ENCODE measurements around the gene SAMD15. TPM values are rescaled to one million over a fixed set of nuclear protein-coding genes. Genes with fewer than 3 reads are reported as not detected.
"Not testable (repeated sequence)": the region's sequence is repeated elsewhere in the genome, so short reads cannot be mapped to it uniquely, and the experiment has no call there.

The SAMD15 gene
- total RNA-seq, 1 donor = 0.21 TPM

DNA sequence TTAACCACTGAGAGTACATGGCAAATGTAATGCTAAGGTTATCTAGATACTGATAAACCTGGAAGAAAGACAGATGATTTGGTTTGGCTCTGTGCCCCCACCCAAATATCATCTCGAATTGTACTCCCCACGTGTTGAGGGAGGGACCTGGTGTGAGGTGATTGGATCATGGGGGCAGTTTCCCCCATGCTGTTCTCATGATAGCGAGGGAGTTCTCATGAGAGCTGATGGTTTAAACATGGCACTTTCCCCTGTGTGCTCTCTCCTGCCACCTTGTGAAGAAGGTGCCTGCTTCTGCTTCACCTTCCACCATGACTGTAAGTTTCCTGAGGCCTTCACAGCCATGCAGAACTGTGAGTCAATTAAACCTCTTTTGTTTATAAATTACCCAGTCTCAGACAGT is 32.0 kb downstream of the SAMD15 start:
- H3K9me3 ChIP-seq (ENCODE audit: low read depth, low read length) = no peaks in the 10 kb centered on the region
- no peaks in the 10 kb centered on the region for H3K27me3 ChIP-seq (ENCODE audit: insufficient read depth, low read length)
- H3K4me1 ChIP-seq (ENCODE audit: insufficient read depth, low read length) = peaks cover 29% of the 10 kb centered on the region

DNA sequence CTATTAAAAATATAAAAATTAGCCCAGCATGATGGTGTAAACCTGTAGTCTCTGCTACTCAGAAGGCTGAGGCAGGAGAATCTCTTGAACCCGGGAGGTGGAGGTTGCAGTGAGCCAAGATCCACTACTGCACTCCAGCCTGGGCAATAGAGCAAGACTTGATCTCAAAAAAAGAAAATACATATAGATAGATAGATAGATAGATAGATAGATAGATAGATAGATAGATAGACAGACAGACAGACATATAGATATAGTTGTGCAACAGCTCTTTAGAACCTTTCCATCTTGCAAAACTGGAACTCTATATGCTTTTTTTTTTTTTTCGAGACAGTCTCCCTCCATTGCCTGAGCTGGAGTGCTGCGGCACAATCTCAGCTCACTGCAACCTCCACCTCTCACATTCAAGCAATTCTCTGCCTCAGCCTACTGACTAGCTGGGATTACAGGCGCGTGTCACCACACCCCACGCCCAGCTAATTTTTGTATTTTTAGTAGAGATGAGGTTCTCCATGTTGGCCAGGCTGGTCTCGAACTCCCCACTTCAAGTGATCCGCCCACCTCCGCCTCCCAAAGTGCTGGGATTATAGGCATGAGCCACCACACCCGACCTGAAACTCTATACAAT is 38.3 kb downstream of the SAMD15 start:
- H3K27me3 ChIP-seq (ENCODE audit: insufficient read depth, low read length); H3K4me1 ChIP-seq (ENCODE audit: insufficient read depth, low read length); H3K9me3 ChIP-seq (ENCODE audit: low read depth, low read length); H3K4me3 ChIP-seq (ENCODE audit: low read length): not testable (repeated sequence)

More for the DNA sequence above, 32.0 kb downstream of the SAMD15 start:
- H3K4me3 ChIP-seq (ENCODE audit: low read length) = no peak overlapping the region

DNA sequence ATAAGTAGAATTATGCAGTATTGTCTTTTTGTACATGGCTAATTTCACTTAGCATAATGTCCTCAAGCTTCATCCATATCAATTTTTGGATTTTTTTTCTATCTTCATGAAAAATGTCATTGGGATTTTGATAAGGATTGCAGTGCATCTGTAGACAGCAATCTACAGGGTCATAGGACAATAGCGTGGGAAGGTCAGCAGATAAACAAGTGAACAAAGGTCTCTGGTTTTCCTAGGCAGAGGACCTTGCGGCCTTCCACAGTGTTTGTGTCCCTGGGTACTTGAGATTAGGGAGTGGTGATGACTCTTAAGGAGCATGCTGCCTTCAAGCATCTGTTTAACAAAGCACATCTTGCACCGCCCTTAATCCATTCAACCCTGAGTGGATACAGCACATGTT is 38.9 kb downstream of the SAMD15 start:
- not testable (repeated sequence) for H3K27me3 ChIP-seq (ENCODE audit: insufficient read depth, low read length); H3K4me1 ChIP-seq (ENCODE audit: insufficient read depth, low read length); H3K9me3 ChIP-seq (ENCODE audit: low read depth, low read length); H3K4me3 ChIP-seq (ENCODE audit: low read length)

- Histone ChIP-seq H3K4me3 (ENCODE audit: low read length) (no peak overlapping the region), H3K4me1 (ENCODE audit: insufficient read depth, low read length) (no peaks in the 10 kb centered on the region), H3K27me3 (ENCODE audit: insufficient read depth, low read length) (no peaks in the 10 kb centered on the region), H3K9me3 (ENCODE audit: low read depth, low read length) (peaks cover 5% of the 10 kb centered on the region)
Observed at GRCh38 chr14:77416836-77417235, 39.7 kb downstream of the SAMD15 start.

DNA sequence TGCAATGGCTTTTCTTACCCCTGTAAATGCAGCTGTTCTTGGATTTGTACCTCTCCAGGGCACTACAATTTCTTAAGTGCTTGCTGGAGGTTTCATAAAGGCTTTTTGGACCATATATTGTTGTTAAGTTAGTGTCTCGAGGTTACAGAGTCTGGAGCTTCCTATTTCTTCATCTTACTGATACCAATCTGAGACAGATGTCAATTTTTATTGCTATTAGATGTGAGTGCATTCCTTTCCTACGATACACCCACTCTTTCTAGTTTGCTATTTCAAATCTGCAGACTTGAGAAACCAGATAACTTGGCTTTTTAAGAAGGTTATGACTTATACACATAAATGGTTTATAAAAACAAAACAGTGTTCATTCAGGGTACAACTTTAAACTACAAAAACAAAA is 44.0 kb downstream of the SAMD15 start:
- H3K4me3 ChIP-seq (ENCODE audit: low read length) = no peak overlapping the region
- H3K9me3 ChIP-seq (ENCODE audit: low read depth, low read length) = peaks cover 5% of the 10 kb centered on the region
- no peaks in the 10 kb centered on the region for H3K4me1 ChIP-seq (ENCODE audit: insufficient read depth, low read length)
- H3K27me3 ChIP-seq (ENCODE audit: insufficient read depth, low read length) = no peaks in the 10 kb centered on the region

DNA sequence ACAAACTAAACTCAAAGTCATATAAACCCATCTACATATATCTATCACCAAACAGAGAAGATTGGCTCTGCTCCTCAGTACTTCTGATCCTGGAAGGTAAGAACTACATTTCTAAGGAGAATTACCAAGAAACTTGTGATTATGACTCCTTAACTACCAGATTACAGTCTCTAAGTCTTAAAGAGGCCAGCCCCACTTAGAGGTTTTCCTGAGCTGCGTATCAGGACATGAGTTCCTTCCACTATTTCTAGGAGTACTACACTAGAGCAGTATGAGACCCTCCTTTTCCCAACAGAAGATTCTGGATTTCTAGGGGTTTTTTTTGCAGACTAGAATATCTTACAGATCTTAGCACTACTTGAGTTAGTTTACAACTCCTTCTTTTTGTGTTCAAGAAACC is 46.2 kb downstream of the SAMD15 start, which contains the start of gene NOXRED1:
TSS of gene NOXRED1 (minus strand) at position 101 of the 400 bp plus-strand sequence. CDS start 634 bp downstream, outside the sequence.
- Histone ChIP-seq H3K27me3 (ENCODE audit: insufficient read depth, low read length) (no peaks in the 10 kb centered on the region), H3K9me3 (ENCODE audit: low read depth, low read length) (peaks cover 5% of the 10 kb centered on the region), H3K4me1 (ENCODE audit: insufficient read depth, low read length) (no peaks in the 10 kb centered on the region), H3K4me3 (ENCODE audit: low read length) (no peak within 1 kb of the TSS)

DNA sequence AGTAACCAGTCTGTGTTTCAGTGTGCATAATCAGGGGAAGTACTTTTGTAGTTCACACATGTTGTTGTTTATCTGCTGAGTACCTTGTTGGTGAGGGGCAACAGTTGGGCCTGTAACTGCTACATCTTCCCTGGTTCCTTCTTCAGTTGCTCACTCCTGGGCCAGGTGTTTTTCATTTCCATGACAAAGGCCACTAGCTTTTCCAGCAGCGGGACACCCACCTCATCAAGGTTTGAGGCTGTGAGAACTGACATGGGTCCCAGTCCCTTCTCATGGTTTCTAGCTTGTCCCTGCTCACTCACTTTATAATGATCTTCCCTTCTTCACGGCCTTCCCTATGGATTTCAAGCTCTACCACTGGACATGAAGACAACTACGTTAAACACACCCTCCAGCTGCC is 47.7 kb downstream of the SAMD15 start:
- no peak overlapping the region for H3K4me3 ChIP-seq (ENCODE audit: low read length)
- no peaks in the 10 kb centered on the region for H3K4me1 ChIP-seq (ENCODE audit: insufficient read depth, low read length)
- H3K27me3 ChIP-seq (ENCODE audit: insufficient read depth, low read length) = no peaks in the 10 kb centered on the region
- no peaks in the 10 kb centered on the region for H3K9me3 ChIP-seq (ENCODE audit: low read depth, low read length)

GRCh38 chr14:77426396-77426795 is 49.2 kb downstream of the SAMD15 start:
- Histone ChIP-seq H3K27me3 (ENCODE audit: insufficient read depth, low read length) (no peaks in the 10 kb centered on the region), H3K4me3 (ENCODE audit: low read length) (no peak overlapping the region), H3K4me1 (ENCODE audit: insufficient read depth, low read length) (no peaks in the 10 kb centered on the region), H3K9me3 (ENCODE audit: low read depth, low read length) (no peaks in the 10 kb centered on the region)

- Histone ChIP-seq H3K4me1 (ENCODE audit: insufficient read depth, low read length) (no peaks in the 10 kb centered on the region), H3K4me3 (ENCODE audit: low read length) (no peak overlapping the region), H3K9me3 (ENCODE audit: low read depth, low read length) (no peaks in the 10 kb centered on the region), H3K27me3 (ENCODE audit: insufficient read depth, low read length) (no peaks in the 10 kb centered on the region)
Observed at GRCh38 chr14:77436042-77436441, 58.9 kb downstream of the SAMD15 start.

DNA sequence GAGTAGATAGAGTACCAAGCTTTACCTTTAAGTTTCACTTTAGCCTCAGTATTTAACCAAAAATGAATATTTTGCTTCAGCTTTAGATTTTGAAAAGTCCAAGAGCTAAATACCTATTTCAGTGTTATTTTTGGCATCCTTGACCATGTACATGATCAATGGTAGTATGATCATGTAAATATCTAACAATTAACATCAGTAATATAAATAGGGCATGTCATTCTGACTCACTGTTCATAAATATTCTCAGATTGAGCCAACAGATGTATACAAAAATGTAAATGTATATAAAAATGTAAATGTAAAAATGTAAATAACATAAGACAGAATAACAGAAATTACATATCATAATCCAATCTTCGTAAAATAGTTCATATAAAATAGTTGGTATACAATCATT is 61.4 kb downstream of the SAMD15 start:
- Histone ChIP-seq H3K9me3 (ENCODE audit: low read depth, low read length) (no peaks in the 10 kb centered on the region), H3K27me3 (ENCODE audit: insufficient read depth, low read length) (no peaks in the 10 kb centered on the region), H3K4me3 (ENCODE audit: low read length) (no peak overlapping the region), H3K4me1 (ENCODE audit: insufficient read depth, low read length) (no peaks in the 10 kb centered on the region)

- Histone ChIP-seq H3K4me1 (ENCODE audit: insufficient read depth, low read length) (no peaks in the 10 kb centered on the region), H3K4me3 (ENCODE audit: low read length) (no peak overlapping the region), H3K27me3 (ENCODE audit: insufficient read depth, low read length) (no peaks in the 10 kb centered on the region), H3K9me3 (ENCODE audit: low read depth, low read length) (no peaks in the 10 kb centered on the region)
Observed at GRCh38 chr14:77439861-77440260, 62.7 kb downstream of the SAMD15 start.

Other genes with a start within 250 kb of the SAMD15 start
- gene ZDHHC22, start 235.6 kb upstream of the SAMD15 start, total RNA-seq = not detected
- gene TMEM63C, start 195.6 kb upstream of the SAMD15 start, total RNA-seq = 1.4 TPM
- not detected for gene NGB, start 106.2 kb upstream of the SAMD15 start, total RNA-seq
- 2.8 TPM for gene POMT2, start 56.5 kb upstream of the SAMD15 start, total RNA-seq
- 6.3 TPM for gene GSTZ1, start 56.3 kb upstream of the SAMD15 start, total RNA-seq
- gene TMED8, start 285 bp upstream of the SAMD15 start, total RNA-seq = 13.2 TPM
- gene NOXRED1, start 46.1 kb downstream of the SAMD15 start, total RNA-seq = 0.21 TPM
- 12.5 TPM for gene VIPAS39, start 80.2 kb downstream of the SAMD15 start, total RNA-seq
- gene AHSA1, start 80.7 kb downstream of the SAMD15 start, total RNA-seq = 20.5 TPM
- gene ISM2, start 121.4 kb downstream of the SAMD15 start, total RNA-seq = 0.42 TPM
- 33.6 TPM for gene SPTLC2, start 239.3 kb downstream of the SAMD15 start, total RNA-seq